ENCODE results near the gene LRP8.

DNA sequence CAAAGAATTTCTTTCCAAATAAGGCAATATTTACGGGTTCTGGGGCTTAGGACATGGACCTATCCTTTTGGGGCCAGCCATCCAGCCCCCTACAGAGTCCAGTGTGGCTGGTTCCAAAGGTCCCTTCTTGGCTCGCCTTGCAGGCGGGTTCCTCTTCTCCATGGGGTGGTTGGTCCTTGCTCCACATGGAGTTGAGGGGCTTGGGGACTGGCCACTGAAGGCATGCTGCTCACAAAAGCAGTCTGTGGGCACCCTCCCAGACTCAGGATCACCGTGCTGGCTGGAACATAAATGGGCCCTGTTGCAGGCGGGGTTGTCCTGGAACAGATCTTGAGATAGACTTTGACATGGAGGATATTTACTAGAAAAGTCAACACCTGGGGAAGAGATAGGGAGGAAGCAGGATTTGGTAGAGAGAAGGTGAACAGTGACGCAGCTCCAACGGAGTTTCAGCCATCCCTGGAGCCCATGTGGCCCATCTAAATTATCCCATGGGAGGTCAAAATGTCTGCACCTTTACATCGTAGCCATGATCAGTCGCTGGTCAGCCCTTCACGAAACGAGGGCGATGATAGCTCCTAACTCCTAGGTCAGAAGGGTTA is 39.1 kb upstream of the LRP8 start:
- TF ChIP-seq, protein P1, sequence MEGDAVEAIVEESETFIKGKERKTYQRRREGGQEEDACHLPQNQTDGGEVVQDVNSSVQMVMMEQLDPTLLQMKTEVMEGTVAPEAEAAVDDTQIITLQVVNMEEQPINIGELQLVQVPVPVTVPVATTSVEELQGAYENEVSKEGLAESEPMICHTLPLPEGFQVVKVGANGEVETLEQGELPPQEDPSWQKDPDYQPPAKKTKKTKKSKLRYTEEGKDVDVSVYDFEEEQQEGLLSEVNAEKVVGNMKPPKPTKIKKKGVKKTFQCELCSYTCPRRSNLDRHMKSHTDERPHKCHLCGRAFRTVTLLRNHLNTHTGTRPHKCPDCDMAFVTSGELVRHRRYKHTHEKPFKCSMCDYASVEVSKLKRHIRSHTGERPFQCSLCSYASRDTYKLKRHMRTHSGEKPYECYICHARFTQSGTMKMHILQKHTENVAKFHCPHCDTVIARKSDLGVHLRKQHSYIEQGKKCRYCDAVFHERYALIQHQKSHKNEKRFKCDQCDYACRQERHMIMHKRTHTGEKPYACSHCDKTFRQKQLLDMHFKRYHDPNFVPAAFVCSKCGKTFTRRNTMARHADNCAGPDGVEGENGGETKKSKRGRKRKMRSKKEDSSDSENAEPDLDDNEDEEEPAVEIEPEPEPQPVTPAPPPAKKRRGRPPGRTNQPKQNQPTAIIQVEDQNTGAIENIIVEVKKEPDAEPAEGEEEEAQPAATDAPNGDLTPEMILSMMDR (IDR thresholded peaks at IDR 0.05): no peak
- TF ChIP-seq POLR2A (IDR thresholded peaks at IDR 0.05) (no peak), POLR2AphosphoS5 (IDR thresholded peaks at IDR 0.05) (no peak)
